Spleen (tissue), 11 donors: ENCODE data around the gene RASA3. TPM values are rescaled to one million over a fixed set of nuclear protein-coding genes. Genes with fewer than 3 reads are reported as not detected.

ENCODE experiments used
- DNase-seq: peaks from one replicate; pipeline ENCODE4 v3.0.0-alpha.2; 2020
- H3K27ac ChIP-seq, 8 donors: fragments of 200-600 bp; sonication (generic) in 7 of 8; 1 replicate in 4 of 8; 2 replicates in 4 of 8; pipeline versions ENCODE4 v1.5.0 to v1.8.0; 2016 to 2021; ENCODE audit warnings: inconsistent platforms in 4 of 8, mild to moderate bottlenecking in 4 of 8, moderate library complexity in 1 of 8
- H3K27me3 ChIP-seq, 7 donors: fragments of 200-600 bp; sonication (generic) in 6 of 7; replicated peaks in 1 of 7; 1 replicate in 4 of 7; 2 replicates in 3 of 7; pipeline versions ENCODE4 v1.5.0 to v1.8.0; 2016 to 2021; ENCODE audit warnings: inconsistent platforms in 3 of 7, mild to moderate bottlenecking in 1 of 7
- H3K36me3 ChIP-seq, 6 donors: fragments of 200-600 bp; sonication (generic) in 5 of 6; 1 replicate in 4 of 6; 2 replicates in 2 of 6; pipeline versions ENCODE4 v1.5.0 to v1.8.0; 2016 to 2021; ENCODE audit warnings: inconsistent platforms in 2 of 6
- H3K4me1 ChIP-seq, 6 donors: fragments of 200-600 bp; sonication (generic) in 5 of 6; 1 replicate in 3 of 6; 2 replicates in 3 of 6; pipeline versions ENCODE4 v1.5.0 to v1.8.0; 2016 to 2021; ENCODE audit warnings: inconsistent platforms in 3 of 6
- H3K4me3 ChIP-seq, 8 donors: fragments of 200-600 bp; sonication (generic) in 7 of 8; 1 replicate in 4 of 8; 2 replicates in 4 of 8; pipeline versions ENCODE4 v1.5.0 to v1.8.0; 2016 to 2021; ENCODE audit warnings: inconsistent platforms in 4 of 8, mild to moderate bottlenecking in 4 of 8, moderate library complexity in 2 of 8
- H3K9me3 ChIP-seq, 8 donors: fragments of 200-600 bp; sonication (generic) in 7 of 8; 1 replicate in 4 of 8; 2 replicates in 4 of 8; pipeline versions ENCODE4 v1.5.0 to v1.8.0; 2016 to 2021; ENCODE audit warnings: inconsistent platforms in 4 of 8
- POLR2A ChIP-seq, 3 donors: fragments of 450-650 bp; IDR thresholded peaks; one replicate each; pipeline ENCODE4 v1.5.1; 2017; ENCODE audit warnings: antibody characterized with exemption in 3 of 3, mild to moderate bottlenecking in 1 of 3
- POLR2AphosphoS5 ChIP-seq, 3 donors: sonication (generic); formaldehyde crosslinking; IDR thresholded peaks; one replicate each; pipeline ENCODE4 v1.5.1; 2017; ENCODE audit warnings: antibody characterized with exemption in 3 of 3
- WGBS, 5 donors: extraction: QIAGEN DNeasy Blood & Tissue Kit in 3 of 5; methylation state at CpG; one replicate each; pipeline versions ENCODE4 v1.1.5 to v1.1.7; 2013 to 2018; 5-methylcytosine and 5-hydroxymethylcytosine counted together
- intact Hi-C: fragments of 100-400 bp; cut with DNase I; formaldehyde crosslinking; loops from one replicate; pipeline ENCODE4 v1.15.0; 2023; ENCODE audit warnings: low total_unique reads
- polyA plus RNA-seq, 3 donors: library from polyadenylated mRNA; stranded (reverse); fragments of 200-250 nt; gene quantifications; one replicate each; pipeline ENCODE4 v1.2.1, GENCODE V29; 2013
- total RNA-seq, 7 donors: library from RNA; depleted of rRNA in 3 of 7; stranded (reverse); fragments of >200 nt in 3 of 7; fragmentation: NEBNext Ultra II Directional in 4 of 7; extraction: Animal tissue kit (Norgen Biotek cat#: 25700) in 4 of 7; gene quantifications; one replicate each; pipeline versions ENCODE4 v1.1.0 to v1.2.1, GENCODE V29; 2016 to 2021
- TF ChIP-seq, protein P1 (sequence below), 11 experiments: fragments of 200-600 bp in 7 of 11; fragments of 450-650 bp in 4 of 11; sonication (generic) in 4 of 11; IDR thresholded peaks in 8 of 11; conservative IDR thresholded peaks in 3 of 11; 1 replicate in 7 of 11; 2 replicates in 4 of 11; pipeline versions ENCODE4 v1.4.0 to v1.8.0; 2016 to 2021; ENCODE audit warnings: antibody characterized with exemption in 11 of 11, inconsistent platforms in 4 of 11, mild to moderate bottlenecking in 1 of 11
- donor health status: healthy with polysubstance abuse.
- donor health status: DM: no; HTN: no; CAD: no; lungs with moderate emphysema.
- donor health status: DM: no; HTN: no; CAD: no.
- donor health status: Bipolar disorder and iron deficiency.
- donor health status: healthy.
- donor health status: DM: no; HTN: no; CAD: no.
- donor health status: DM: yes; HTN: yes; CAD: no.

RASA3 gene
- total and polyA plus RNA-seq, 10 donors: 11.7 to 52.8 (median 47.7) TPM

DNA sequence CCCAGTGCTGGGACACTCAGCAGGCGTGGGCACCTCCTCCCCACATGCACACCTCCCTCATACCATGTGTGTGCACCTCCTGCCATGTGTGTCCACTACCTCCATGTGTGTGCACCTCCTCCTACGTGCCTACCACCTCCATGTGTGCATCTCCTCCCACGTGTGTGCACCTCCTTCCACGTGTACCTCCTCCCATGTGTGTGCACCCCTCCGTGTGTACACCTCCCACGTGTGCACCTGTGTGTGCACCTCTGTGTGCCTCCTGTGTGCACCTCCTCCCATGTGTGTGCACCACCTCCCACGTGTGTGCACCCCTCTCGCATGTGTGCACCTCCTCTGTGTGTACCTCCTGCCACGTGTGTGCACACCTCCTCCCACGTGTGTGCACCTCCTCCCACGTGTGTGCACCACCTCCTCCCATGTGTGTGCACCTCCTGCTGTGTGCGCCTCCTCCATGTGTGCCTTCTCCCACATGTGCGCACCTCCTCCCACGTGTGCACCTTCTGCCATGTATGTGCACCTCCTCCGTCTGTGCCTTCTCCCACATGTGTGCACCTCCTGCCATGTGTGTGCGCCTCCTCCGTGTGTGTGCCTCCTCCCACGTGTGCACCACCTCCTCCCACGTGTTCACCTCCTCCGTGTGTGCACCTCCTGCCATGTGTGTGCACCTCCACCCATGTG lies 152.5 kb downstream of the RASA3 start:
- intact Hi-C loops: no loop called here
- Histone ChIP-seq H3K36me3 (peaks cover 0 to 77% (median 62%) of the 10 kb centered on the region in 6 donors), H3K4me1 (peaks cover 0 to 6% (median 0%) of the 10 kb centered on the region in 6 donors), H3K27me3 (no peaks in the 10 kb centered on the region), H3K9me3 (no peaks in the 10 kb centered on the region), H3K27ac (no peak overlapping the region), H3K4me3 (no peak overlapping the region)
- WGBS, 5 donors: 94 to 95% (median 94%) methylated on average over 20 of the region's 20 CpGs
- TF ChIP-seq POLR2AphosphoS5 (IDR thresholded peaks at IDR 0.05) (peak in 1 of 3 donors; percentile 40), POLR2A (IDR thresholded peaks at IDR 0.05) (no peak)
- TF ChIP-seq, protein P1, sequence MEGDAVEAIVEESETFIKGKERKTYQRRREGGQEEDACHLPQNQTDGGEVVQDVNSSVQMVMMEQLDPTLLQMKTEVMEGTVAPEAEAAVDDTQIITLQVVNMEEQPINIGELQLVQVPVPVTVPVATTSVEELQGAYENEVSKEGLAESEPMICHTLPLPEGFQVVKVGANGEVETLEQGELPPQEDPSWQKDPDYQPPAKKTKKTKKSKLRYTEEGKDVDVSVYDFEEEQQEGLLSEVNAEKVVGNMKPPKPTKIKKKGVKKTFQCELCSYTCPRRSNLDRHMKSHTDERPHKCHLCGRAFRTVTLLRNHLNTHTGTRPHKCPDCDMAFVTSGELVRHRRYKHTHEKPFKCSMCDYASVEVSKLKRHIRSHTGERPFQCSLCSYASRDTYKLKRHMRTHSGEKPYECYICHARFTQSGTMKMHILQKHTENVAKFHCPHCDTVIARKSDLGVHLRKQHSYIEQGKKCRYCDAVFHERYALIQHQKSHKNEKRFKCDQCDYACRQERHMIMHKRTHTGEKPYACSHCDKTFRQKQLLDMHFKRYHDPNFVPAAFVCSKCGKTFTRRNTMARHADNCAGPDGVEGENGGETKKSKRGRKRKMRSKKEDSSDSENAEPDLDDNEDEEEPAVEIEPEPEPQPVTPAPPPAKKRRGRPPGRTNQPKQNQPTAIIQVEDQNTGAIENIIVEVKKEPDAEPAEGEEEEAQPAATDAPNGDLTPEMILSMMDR (IDR thresholded peaks at IDR 0.05 in 8 of 11, conservative IDR thresholded peaks at IDR 0.05 in 3 of 11): no peak
- DNase-seq: peak; percentile 38

GRCh38 chr13:113978741-113979481 lies 153.5 kb downstream of the RASA3 start:
- Histone ChIP-seq H3K4me1 (peaks cover 0 to 6% (median 0%) of the 10 kb centered on the region in 6 donors), H3K36me3 (peaks cover 0 to 87% (median 68%) of the 10 kb centered on the region in 6 donors), H3K9me3 (no peaks in the 10 kb centered on the region), H3K27me3 (no peaks in the 10 kb centered on the region), H3K4me3 (no peak overlapping the region), H3K27ac (no peak overlapping the region)
- intact Hi-C loops: no loop called here
- WGBS, 5 donors: 90 to 97% (median 93%) methylated on average over 34 to 41 of the region's 41 CpGs
- TF ChIP-seq POLR2A (IDR thresholded peaks at IDR 0.05): no peak
- TF ChIP-seq POLR2AphosphoS5 (IDR thresholded peaks at IDR 0.05): peak in 1 of 3 donors; percentile 72
- DNase-seq: peak; percentile 71

GRCh38 chr13:113977976-113978375 lies 154.4 kb downstream of the RASA3 start:
- WGBS, 5 donors: 91 to 95% (median 91%) methylated on average over 13 of the region's 13 CpGs
- H3K27me3 ChIP-seq: no peaks in the 10 kb centered on the region
- TF ChIP-seq POLR2A (IDR thresholded peaks at IDR 0.05) (no peak), POLR2AphosphoS5 (IDR thresholded peaks at IDR 0.05) (no peak)
- TF ChIP-seq, protein P1 (IDR thresholded peaks at IDR 0.05 in 8 of 11, conservative IDR thresholded peaks at IDR 0.05 in 3 of 11): no peak
- peaks cover 0 to 96% (median 73%) of the 10 kb centered on the region in 6 donors for H3K36me3 ChIP-seq
- no peak overlapping the region for H3K27ac ChIP-seq
- H3K9me3 ChIP-seq: no peaks in the 10 kb centered on the region
- peaks cover 0 to 6% (median 0%) of the 10 kb centered on the region in 6 donors for H3K4me1 ChIP-seq
- intact Hi-C loops: no loop called here
- DNase-seq: no peak
- no peak overlapping the region for H3K4me3 ChIP-seq

DNA sequence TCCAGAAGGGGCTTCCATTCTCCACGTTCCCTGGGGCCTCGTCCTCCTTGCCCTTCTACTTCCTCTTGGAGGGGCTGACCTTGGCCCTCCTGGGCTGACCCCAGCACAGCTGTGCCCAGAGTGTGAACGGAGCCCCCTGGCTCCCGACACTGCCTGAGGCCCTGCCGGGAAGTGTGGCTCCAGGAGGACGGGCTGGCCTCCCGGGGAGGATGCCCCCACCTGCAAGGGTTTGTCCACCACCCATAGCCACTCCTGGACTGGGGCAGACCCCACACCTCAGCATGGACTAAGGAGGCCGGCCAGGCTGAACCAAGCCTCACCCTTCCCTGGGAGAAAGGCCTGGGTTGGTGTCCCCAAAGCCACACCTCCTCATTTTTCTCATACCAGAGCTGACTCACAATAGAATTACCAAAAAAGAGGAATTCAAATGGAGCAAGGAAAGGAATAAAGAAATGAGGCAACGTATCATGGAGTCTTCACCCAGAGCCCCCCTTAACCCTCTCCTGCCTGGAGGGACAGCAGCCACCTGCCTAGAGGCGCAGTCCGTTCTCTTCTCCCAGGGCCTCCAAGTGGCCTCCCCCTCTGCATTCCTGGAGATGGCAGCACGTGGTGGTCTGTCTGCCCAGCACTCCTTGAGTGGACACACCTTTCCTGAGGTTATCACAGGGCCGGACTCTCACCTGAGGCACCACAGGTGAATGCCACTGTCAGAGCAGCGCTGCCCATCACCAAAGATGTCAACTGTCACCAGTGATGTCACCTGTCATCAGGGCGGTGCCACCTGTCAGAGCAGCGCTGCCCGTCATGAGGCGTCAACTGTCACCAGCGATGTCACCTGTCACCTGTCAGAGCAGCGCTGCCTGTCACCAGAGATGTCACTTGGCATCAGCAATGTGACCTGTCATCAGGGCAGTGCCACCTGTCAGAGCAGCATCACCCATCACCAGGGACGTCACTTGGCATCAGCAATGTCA lies 155.4 kb downstream of the RASA3 start:
- H3K4me1 ChIP-seq: peaks cover 0 to 6% (median 0%) of the 10 kb centered on the region in 6 donors
- peak; percentile 63 for DNase-seq
- no peak for TF ChIP-seq POLR2A (IDR thresholded peaks at IDR 0.05)
- no peak for TF ChIP-seq POLR2AphosphoS5 (IDR thresholded peaks at IDR 0.05)
- TF ChIP-seq, protein P1 (IDR thresholded peaks at IDR 0.05 in 8 of 11, conservative IDR thresholded peaks at IDR 0.05 in 3 of 11): no peak
- no peaks in the 10 kb centered on the region for H3K9me3 ChIP-seq
- intact Hi-C loops: no loop called here
- no peak overlapping the region for H3K27ac ChIP-seq
- peaks cover 0 to 96% (median 68%) of the 10 kb centered on the region in 6 donors for H3K36me3 ChIP-seq
- H3K4me3 ChIP-seq: no peak overlapping the region
- H3K27me3 ChIP-seq: no peaks in the 10 kb centered on the region
- WGBS, 5 donors: 75 to 90% (median 86%) methylated on average over 15 to 21 of the region's 21 CpGs
